ENCODE data around the gene ZNF746. TPM values are rescaled to one million over a fixed set of nuclear protein-coding genes. Genes with fewer than 3 reads are reported as not detected.
"Not testable (repeated sequence)": the region's sequence is repeated elsewhere in the genome, so short reads cannot be mapped to it uniquely, and the experiment has no call there.

The ZNF746 gene
- total RNA-seq (2014; rRNA removed; shearing (Covaris generic)) = 17.3 and 20.9 TPM in 2 replicates

DNA sequence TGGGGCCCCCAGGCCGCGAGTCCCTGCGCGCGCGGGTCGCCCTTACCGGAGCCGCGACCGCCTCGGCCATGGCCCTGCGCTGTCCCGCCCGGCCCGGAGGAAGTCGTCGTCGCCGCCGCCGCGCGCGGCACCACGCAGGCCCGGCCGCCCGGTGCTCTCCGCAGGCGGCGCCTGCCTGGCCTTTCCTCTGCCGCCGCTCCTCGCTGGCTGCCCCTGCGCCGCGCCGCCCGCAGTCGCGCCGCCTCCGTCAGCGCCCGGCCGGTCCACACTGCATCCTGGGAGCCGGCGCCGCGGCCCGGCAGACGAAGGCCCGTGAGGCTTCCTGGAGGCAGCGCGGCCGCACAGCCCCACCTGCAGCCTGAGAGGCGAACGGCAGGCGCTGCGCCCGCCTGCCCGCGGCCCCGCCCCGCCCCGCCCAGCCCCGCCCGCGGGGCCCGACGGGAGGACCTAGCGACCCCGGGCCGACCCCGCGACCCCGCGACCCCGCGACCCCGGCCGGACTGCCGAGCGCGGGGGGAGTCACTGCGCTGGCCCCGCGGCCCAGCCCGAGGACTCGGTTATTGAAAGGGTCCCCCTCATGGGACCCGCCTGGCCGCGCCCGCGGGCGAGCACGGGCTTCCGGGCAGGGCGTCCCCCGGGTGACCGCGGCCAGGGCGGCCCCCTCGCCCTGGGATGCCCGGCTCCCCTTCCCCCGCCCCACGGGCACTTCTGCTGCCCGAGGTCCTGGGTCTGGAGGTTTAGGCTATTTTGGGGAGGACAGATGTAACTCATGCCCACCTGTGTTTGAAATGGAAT is at the start of gene ZNF746:
TSS of gene ZNF746 (minus strand) at position 343 of the 795 bp plus-strand sequence. CDS start at position 70, 273 bp downstream.
- DNase-seq (ENCODE audit: low spot score) = peak; percentile 46

DNA sequence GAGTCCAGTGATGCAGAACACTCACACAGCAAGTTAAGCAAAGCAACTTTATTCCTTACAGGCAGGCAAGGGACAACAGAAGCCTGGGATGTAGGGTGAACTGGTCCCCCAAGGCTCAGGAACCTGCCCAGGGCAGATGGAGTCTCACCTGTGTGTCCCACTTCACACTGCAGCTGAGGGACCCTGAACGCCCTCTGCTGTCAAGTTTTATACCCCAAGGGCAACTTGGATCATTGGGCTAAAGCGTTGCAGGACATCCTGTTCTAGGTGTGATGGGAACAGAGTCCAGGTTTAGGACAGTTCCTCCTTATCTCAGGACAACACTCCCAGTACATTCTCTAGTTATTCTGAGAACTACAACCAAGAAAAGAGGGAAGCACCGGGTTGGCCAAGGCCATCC is 49.5 kb upstream of the ZNF746 start:
- no peak for DNase-seq (ENCODE audit: low spot score)

DNA sequence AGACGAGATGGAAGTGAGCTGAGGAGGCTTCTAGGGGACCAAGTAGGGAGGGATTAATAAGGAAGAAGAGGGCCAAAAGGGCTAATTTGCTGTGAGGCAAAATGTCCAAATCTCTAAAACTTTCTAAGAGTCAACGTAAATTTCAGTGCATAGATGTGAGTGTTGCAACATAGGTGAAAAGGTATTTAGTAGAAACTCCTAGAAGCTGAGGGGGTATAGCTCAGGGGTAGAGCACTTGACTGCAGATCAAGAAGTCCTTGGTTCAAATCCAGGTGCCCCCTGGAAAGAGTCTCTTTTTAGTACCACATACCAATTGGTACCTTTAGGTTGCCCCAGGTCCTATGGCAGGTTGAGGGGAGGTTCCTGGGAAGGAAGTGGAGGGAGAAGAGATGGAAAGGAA is 48.7 kb upstream of the ZNF746 start:
- no peak for DNase-seq (ENCODE audit: low spot score)

DNA sequence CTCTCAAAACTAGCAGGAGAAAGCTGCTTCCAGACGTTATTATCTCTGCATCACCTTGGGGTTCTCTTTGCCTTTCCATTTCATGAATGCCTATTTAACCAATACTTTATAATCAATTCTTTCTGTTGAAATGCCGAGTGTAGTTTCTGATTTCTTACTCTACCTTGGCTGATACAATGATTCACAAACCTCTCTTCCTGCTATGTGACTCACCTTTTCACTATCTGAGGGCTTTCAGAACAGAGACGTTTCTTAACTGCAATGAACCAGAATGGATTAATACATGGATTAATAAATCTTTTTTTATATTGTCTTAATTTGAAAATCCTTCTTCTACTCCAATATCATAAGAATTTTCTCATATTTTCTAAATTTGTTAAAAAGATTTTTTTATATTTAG is 46.4 kb upstream of the ZNF746 start:
- no peak for DNase-seq (ENCODE audit: low spot score)

DNA sequence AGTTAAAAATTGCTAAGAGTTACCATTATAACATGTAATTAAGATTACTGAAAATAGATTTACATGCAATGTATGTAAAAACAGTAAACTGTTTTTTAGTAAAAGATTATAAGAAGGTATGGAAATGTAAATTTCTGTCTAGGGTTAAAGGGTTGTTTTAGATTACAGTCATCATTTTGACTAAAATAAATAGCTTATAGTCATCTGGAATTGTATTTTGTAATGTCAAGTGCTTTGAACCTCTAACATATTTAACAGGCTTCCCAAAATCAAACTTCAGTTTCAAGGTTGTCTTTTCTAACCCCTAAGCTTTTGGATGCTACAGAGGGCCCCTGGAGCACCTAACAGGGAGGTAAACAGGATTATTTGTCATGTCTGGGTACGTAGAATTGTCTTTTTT is 35.0 kb upstream of the ZNF746 start:
- no peak for DNase-seq (ENCODE audit: low spot score)

DNA sequence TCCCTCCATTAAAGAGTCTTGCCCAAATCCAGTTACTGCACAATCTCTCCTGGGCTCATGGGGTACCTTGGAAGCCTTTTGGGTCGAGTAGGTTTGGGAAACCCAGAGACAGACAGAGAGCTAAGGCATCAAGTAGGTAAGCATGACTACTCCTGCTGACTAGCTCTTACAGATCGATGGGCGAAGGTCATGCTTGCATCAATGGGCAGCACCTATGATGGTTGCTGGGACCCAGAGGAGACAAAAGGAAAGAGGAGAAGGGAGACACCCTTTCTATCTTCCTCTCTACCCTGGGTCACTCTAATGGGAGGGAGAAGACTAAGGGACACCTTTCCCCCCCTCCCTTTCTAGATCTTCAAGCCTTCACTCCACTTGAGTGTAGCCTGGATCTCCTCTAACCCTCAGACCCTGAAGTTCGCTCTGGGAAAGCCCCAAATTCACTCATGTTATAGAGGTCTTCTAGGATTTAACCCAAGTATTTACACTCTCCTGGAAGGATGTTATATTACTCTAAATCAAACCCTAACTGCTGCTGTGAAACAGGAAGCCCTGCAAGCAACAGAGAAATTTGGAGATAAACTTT is 31.6 kb upstream of the ZNF746 start:
- no peak for DNase-seq (ENCODE audit: low spot score)

DNA sequence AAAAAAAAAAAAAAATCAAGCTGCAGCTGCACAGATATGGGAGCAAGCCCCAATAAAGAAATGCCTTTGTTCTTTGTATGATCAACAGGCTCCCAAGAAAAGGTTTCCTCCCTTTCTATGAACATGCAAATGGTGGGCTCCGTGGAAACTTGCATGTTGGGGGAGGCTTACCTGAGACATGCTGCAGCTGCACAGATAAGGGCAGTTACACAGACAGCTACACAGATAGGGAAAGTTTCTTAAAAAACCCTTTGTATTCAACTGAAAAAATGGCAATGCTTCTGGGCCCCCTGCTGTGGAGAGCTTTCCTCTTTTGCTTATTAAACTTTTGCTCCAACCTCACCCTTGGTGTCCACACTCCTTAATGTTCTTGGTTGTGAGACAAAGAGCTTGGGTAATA is 29.8 kb upstream of the ZNF746 start:
- no peak for DNase-seq (ENCODE audit: low spot score)

DNA sequence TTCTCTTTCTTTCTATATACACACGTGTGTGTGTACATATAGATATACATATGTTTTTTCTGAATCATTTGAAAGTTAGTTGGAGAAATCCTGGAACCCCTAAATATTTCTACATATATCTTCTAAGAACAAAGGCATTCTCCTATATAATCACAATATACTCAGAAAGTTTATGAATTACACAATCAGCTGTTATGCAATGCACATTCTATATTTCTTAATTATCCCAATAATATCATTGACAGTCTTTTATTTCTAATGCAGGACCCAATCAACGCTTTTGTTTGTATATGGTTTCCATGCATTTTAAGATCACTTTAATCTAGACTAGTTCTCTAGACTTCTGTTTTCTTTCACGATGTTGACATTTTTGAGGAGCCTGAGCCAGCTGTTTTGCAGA is 27.7 kb upstream of the ZNF746 start:
- no peak for DNase-seq (ENCODE audit: low spot score)

DNA sequence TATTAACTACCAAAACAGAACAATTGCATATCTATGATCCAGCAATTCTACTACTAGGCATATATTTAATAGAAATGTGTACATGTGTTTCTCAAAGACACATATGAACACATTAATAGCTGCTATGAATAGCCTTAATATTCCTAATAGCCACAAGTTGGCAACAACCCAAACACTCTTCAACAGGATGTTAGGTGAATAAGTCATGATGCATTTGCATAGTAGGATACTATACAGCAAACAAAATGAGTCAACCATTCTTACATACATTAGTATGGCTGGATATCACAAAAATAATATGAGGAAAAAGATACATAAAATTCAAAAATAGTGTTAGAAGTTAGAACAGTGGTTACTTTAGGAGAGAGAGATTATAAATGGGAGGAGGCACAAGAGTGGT is 26.8 kb upstream of the ZNF746 start:
- DNase-seq (ENCODE audit: low spot score) = no peak

DNA sequence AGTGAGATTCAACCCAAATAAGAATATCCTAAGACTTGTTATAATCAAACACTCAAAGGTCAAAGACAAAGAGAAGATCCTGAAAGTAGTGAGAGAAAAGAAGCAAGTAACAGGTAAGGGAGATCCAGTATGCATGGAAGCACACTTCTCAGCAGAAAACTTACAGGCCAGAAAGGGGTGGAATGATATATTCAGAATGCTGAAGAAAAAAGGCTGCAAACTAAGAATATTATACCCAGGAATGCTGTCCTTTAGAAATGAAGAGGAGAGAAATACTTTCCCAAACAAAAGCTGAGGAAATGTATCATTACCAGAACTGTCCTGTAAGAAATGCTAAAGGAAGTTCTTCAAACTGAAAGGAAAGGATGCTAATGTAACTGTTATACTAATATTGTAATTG is 12.6 kb upstream of the ZNF746 start:
- no peak for DNase-seq (ENCODE audit: low spot score)

DNA sequence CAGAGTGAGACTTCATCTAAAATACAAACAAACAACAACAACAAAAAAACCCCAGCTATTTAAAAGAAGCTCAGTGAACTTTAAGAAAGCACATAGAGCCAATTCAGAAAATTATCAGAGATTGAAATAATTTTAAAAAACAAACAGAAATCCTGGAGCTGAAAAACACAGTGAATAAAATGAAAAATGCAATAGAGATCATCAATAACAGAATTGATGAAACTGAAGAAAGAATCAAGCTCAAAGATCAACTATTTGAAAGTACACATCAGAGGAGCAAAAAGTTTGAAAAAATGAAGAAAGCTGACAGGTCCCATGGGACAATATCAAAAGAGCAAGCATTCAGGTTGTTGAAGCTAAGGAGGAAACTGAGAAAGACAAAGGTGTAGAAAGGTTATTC is 12.2 kb upstream of the ZNF746 start:
- no peak for DNase-seq (ENCODE audit: low spot score)

DNA sequence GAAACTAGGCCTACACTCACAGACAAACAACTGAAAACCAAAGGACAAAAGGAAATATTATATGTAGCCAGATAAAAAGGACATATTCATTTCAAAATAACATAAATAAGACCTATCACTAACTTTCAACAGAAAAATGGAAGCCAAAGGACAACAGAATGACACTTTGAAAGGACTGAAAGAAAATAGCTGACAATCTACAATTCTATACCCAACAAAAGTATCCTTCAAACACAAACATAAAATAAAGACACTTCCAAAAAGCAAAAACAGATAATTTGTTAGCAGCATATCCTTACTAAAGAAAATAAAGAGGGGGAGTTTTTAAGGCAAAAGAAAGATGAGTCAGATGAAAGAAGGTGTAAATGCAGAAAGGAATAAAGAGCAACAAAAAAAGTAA is 7.9 kb upstream of the ZNF746 start:
- no peak for DNase-seq (ENCODE audit: low spot score)

DNA sequence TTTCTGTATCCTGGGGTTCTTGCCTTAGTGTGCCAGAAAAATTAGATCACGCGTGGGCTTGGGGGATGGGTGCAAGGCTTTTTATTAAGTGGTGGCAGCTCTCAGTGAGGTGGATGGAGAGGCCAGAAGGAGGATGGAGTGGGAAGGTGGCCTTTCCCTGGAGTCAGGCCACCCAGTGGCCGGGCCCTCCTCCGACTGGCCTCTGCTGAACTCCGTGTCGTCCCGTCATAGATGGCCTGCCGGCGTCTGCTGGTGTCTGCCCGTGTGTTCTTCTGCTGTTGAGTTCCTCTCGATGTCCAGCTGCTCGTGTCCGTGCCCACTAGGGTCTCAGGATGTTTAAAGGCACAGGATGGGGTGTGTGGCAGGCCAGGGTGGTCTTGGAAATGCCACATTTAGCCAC is 4.0 kb upstream of the ZNF746 start:
- no peak for DNase-seq (ENCODE audit: low spot score)

DNA sequence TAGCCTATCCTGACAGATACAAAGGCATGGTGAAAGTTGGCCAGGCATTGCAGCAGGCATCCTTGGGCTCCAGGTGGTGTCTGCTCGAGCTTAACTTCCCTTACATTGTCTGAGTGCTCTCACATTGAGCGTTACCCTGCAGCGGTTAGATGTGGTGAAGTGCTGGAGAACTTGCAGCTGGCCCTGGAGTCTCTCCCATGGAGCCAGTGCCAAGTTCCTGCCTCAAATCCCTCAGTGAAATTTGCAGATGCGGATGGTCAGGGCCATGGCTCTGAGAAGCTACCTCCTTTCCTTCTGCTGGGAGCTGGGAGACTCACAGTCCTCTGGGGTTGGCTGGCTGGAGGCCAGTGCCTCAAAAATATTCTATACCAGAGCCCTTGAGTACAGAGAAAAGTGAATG is 3.3 kb upstream of the ZNF746 start:
- DNase-seq (ENCODE audit: low spot score) = no peak

DNA sequence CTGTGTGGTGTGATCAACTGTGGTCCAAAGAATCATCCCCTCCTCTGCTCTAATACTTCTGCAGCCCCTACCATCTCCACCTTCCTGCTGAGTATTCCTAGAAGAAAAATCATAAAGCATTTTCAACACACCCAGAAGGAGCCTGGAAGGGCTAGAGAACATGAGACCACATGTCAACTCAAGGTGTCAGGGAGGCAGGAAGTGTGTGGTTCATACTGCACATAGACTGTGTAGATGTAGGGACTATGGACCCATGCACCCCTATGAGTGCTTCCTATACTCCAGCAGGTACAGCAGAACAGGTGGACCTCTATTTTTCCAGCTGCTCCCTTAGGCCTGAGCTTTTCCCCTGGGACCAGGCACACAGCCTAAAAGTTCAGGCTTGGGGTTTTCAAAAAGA is 2.6 kb upstream of the ZNF746 start:
- DNase-seq (ENCODE audit: low spot score) = no peak

DNA sequence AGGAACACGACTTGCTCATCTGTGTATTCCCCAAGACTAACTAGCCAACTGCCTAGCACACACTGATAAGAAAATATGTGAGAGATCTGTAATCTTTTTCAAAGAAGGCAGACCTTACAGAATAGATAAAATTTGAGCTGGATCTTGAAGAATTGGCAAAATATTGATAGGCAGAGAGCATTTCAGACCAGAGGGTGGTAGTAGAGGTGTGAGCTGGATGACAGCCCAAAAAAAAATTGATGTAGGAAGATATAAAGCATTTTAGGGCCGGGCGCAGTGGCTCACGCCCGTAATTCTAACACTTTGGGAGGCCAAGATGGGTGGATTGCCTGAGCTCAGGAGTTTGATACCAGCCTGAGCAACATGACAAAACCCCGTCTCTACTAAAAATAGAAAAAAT is 1.2 kb upstream of the ZNF746 start:
- no peak for DNase-seq (ENCODE audit: low spot score)

DNA sequence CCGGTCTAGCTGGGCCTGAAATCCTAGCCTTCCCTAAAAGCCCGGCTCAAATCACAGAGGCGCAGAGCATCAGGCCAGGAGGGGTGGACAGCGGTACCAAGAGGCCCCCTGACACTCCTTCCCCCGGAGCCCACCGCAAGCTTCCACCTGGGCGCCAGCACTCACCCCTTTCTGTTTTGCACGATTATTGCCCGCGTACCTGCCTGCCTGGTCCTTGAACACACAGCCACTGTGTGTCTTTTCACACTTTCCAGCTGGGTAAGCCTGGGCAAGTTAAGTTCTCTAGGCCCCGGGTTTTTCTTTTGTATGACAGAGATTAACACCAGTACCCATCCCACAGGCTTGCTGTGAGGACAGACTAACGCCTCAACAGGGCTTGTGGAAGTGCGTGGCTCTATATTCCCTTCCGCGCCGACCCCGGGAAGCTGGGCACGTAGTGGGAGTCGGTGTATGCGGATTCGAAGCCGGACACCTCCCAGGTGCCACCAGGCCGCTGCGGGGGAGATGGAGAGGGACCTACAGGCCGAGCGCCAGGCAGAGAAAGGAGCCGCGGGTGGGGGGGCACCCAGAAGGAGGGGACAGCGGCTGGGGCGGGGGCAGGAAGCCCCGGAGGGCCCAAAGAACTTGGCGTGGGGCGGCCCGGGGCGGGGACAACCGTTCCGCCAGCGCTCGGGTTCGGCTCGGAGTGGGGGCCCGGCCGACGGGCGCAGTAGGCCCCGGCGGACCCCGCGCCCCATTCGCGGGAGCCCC is 792 bp downstream of the ZNF746 start:
- DNase-seq (ENCODE audit: low spot score) = peak; percentile 8

DNA sequence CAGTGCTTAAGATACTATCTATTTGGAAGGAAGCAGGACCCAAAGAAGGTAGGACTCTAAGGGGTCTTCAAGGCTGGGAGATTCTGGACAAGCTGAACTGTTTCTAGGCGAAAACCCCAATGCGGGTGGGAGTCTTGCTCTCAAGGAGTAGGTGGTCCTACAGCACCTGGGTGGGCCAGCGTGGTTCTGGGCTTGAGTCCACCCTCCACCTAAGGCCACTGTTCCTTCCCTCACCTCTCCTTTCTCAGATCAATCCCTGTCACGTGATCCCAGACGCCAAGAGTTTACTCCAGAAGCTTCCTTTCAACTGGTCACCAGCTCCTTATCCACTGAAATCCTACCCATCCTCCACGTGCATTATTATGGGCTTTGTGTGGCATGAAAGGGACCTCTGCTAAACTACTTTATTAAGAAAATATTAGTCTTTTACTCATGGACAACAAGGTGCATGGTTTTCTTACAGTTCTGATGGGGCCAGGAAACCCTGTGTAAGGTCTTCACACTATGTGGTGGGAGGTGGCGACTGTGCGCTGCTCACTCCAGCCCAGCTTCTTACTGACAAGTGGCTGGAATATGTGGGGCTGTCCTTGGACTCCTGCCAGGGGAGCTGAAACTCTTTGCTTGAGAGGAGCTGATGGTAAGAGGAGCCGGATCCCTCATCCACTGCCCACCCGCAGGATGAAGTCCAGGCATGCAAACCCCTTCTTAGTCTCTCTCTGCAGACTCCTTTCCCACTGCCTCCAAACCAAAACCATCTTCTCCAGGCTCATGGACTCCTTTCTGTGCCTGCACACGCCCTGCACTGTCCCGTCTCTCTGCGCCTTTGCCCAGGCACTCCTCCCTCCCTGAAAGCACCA is 1.6 kb downstream of the ZNF746 start:
- peak; percentile 63 for DNase-seq (ENCODE audit: low spot score)

DNA sequence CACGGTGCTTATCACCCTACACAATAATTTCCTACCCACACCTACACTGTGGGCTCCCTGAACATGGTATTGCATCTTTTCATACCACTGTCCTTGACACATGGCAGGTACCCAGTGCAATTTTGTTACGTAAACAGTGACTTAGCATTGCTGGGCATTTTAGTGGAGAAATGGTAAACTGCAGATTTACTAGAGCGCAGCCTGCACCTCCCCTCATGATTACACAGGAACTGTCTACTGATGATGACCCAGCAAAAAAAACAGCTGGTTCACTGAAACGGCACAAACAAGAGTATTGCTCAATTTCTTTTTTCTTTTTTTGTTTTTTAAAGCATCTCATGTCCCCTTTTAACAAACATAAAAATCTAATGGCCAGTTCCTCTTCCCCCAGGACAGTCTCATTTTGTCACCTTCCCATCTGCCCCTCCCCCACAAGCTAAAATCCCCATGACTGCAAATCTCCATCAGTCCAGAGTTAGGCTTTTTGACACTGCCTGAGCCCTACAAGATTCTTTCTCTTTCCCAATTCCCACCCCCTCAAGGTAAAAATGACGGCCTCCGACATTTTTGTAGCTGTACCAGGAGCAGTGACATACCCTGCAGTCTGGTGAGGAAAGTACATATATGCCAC is 2.8 kb downstream of the ZNF746 start:
- DNase-seq (ENCODE audit: low spot score) = peak; percentile 7

DNA sequence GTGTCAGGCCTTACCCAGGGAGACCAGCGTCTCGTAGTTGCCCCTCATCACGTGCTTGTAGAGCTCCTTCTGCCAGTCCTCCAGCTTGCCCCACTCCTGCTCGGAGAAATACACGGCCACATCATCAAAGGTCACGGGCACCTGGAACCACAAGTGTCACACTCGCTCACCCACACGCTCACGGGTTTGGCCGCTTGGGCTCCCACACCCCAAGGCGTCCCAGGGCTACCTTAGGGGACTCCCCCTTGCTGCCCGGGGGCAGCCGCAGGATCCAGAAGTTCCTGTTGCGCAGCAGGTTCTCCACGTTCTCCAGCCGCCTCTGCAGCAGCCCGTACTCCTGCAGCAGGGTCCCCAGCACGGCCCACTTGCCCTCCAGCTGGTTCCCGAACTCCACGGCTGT is 3.6 kb downstream of the ZNF746 start:
- DNase-seq (ENCODE audit: low spot score) = not testable (repeated sequence)

DNA sequence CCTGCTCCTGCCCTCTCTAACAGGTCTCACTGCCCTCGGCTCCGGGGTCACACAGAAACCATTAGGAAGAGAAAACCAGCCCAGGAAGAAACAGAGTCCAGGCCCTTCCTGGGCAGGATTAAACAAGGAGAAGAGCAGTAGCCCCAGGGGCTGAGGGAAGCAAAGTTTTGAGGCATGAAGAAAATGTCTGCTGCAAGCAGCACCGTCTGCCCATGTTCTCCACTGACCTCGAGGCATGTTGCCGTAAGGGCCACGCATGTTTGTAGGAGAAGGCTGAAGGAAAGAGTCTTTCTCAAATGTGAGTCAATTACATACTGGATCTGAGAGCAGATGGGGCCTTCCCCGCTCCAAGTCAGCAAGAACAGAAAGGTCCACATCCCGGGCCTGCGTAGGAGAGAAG is 4.2 kb downstream of the ZNF746 start:
- no peak for DNase-seq (ENCODE audit: low spot score)

All from A172 (cell line).